Measurements from ENCODE around the gene KHDC3L. TPM values are rescaled to one million over a fixed set of nuclear protein-coding genes. Genes with fewer than 3 reads are reported as not detected.

The KHDC3L gene
- total RNA-seq, 1 experiment from 2014 or later = 0.22 TPM

- no peaks in the 10 kb centered on the region for H4K20me1 ChIP-seq (ENCODE audit: control insufficient read depth, insufficient read depth, insufficient read length)
- no peak within 1 kb of the TSS for H3K27ac ChIP-seq (ENCODE audit: insufficient read length, low read depth, low read length)
- no peak within 1 kb of the TSS for H3K18ac ChIP-seq (ENCODE audit: insufficient read length, low read depth, low read length)
- H3K4ac ChIP-seq (ENCODE audit: low read depth, low read length) = no peak within 1 kb of the TSS
- H3K9me3 ChIP-seq (ENCODE audit: control insufficient read depth, low read depth, low read length) = no peaks in the 10 kb centered on the region
- no peak within 1 kb of the TSS for H4K8ac ChIP-seq (replicated peaks; ENCODE audit: insufficient read length, low read depth, low read length)
- Mint-ChIP-seq H3K9me3 (peaks cover 0 to 14% of the 10 kb centered on the region in 2 experiments; a peak in 3 of 5 replicates), H3K27ac (no peak within 1 kb of the TSS), H3K4me3 (no peak within 1 kb of the TSS), H3K4me1 (peaks cover 10 to 13% of the 10 kb centered on the region in 2 experiments), H3K36me3 (ENCODE audit: insufficient read depth in 1 of 3, low read depth in 3 of 3) (peaks cover 0 to 2% (median 0%) of the 10 kb centered on the region in 3 experiments; a peak in 2 of 7 replicates), H3K27me3 (ENCODE audit: low read depth) (peaks cover 2% of the 10 kb centered on the region; the same call in 1 of the 2 replicates)
- WGBS (ENCODE audit: extremely low coverage, insufficient read length, low lambda C conversion rate) = no CpG with 5 or more reads among the region's 36 CpGs
- H3K14ac ChIP-seq (ENCODE audit: insufficient read depth, low read length) = no peak within 1 kb of the TSS; the same call in 1 of the 2 replicates
- no peak for DNase-seq
- H2BK15ac ChIP-seq (ENCODE audit: low read depth, low read length) = no peak within 1 kb of the TSS
- no peak within 1 kb of the TSS for H3K23ac ChIP-seq (ENCODE audit: insufficient read length, low read depth, low read length)
- TF ChIP-seq CTCF (conservative IDR thresholded peaks at IDR 0.05) = no peak
- H2BK12ac ChIP-seq (ENCODE audit: insufficient read length, low read depth, low read length) = no peak within 1 kb of the TSS
- H4K91ac ChIP-seq (ENCODE audit: insufficient read length, low read depth, low read length) = no peak within 1 kb of the TSS
- H2BK120ac ChIP-seq (ENCODE audit: low read depth, low read length, poor library complexity, severe bottlenecking) = no peak within 1 kb of the TSS
- no peak within 1 kb of the TSS for H2BK5ac ChIP-seq (ENCODE audit: insufficient read length, low read length)
- no peak within 1 kb of the TSS for H2AK5ac ChIP-seq (ENCODE audit: insufficient read length, low read length)
- H3K4me1 ChIP-seq (ENCODE audit: insufficient read depth, low read length) = peaks cover 2% of the 10 kb centered on the region; the same call in 1 of the 2 replicates
- H4K5ac ChIP-seq (ENCODE audit: insufficient read length, low read depth, low read length) = no peak within 1 kb of the TSS
- H3K9ac ChIP-seq (ENCODE audit: extremely low read depth, insufficient read length, low read length) = no peak within 1 kb of the TSS
- no peaks in the 10 kb centered on the region for H3K79me2 ChIP-seq (ENCODE audit: insufficient read depth, low read length)
- H3T11ph ChIP-seq (ENCODE audit: low read length) = no peak within 1 kb of the TSS
- H3K56ac ChIP-seq (ENCODE audit: insufficient read length, low read depth, low read length) = no peak within 1 kb of the TSS
- no peaks in the 10 kb centered on the region for H3K79me1 ChIP-seq (ENCODE audit: insufficient read depth, low read depth, low read length, poor library complexity, severe bottlenecking)
- H2BK20ac ChIP-seq (ENCODE audit: low read depth, low read length, poor library complexity, severe bottlenecking) = no peak within 1 kb of the TSS
- H2AFZ ChIP-seq (ENCODE audit: low read length) = no peak within 1 kb of the TSS
- no peaks in the 10 kb centered on the region for H3K23me2 ChIP-seq (ENCODE audit: insufficient read length, low read depth, low read length, poor library complexity, severe bottlenecking)
- no peaks in the 10 kb centered on the region for H3K27me3 ChIP-seq (ENCODE audit: insufficient read depth, low read length)
- no peak within 1 kb of the TSS for H3K4me2 ChIP-seq (ENCODE audit: insufficient read depth, insufficient read length, low read length)
These were observed 7.1 kb downstream of the KHDC3L start, which contains the start of gene OOEP for GRCh38 chr6:73369563-73369962. Gene OOEP (minus strand): TSS chr6:73369897. CDS start chr6:73369792, 105 bp downstream.
